Sigmoid colon (tissue), 7 donors: Measurements from ENCODE around the gene ZSCAN29. TPM values are rescaled to one million over a fixed set of nuclear protein-coding genes. Genes with fewer than 3 reads are reported as not detected.

Experiments used
- DNase-seq: peaks from one replicate; pipeline ENCODE4 v3.0.0-alpha.2; 2019
- H3K27ac ChIP-seq, 4 donors: fragments of 200-600 bp; sonication (generic); one replicate each; pipeline ENCODE4 v1.5.1; 2016 to 2019; ENCODE audit warnings: mild to moderate bottlenecking in 1 of 4
- H3K27me3 ChIP-seq, 3 donors: fragments of 200-600 bp; sonication (generic); one replicate each; pipeline ENCODE4 v1.5.1; 2019; ENCODE audit warnings: mild to moderate bottlenecking in 1 of 3
- H3K36me3 ChIP-seq, 4 donors: fragments of 200-600 bp; sonication (generic); one replicate each; pipeline ENCODE4 v1.5.1; 2016 to 2019
- H3K4me1 ChIP-seq, 4 donors: fragments of 200-600 bp; sonication (generic); one replicate each; pipeline ENCODE4 v1.5.1; 2017 to 2019
- H3K4me3 ChIP-seq, 4 donors: fragments of 200-600 bp; sonication (generic); one replicate each; pipeline ENCODE4 v1.5.1; 2017 to 2019; ENCODE audit warnings: mild to moderate bottlenecking in 2 of 4, moderate library complexity in 1 of 4
- H3K9me3 ChIP-seq, 4 donors: fragments of 200-600 bp in 3 of 4; sonication (generic) in 3 of 4; one replicate each; pipeline versions ENCODE4 v1.5.1 to v1.6.1; 2013 to 2019
- CTCF ChIP-seq, 4 experiments: fragments of 450-650 bp in 3 of 4; fragments of 200-600 bp in 1 of 4; IDR thresholded peaks; one replicate each; pipeline ENCODE4 v1.5.1; 2016 to 2019; ENCODE audit warnings: antibody characterized with exemption in 4 of 4, mild to moderate bottlenecking in 3 of 4, moderate library complexity in 2 of 4
- EP300 ChIP-seq, 4 donors: sonication (generic); formaldehyde crosslinking; IDR thresholded peaks; one replicate each; pipeline ENCODE4 v1.6.1; 2017; ENCODE audit warnings: antibody characterized with exemption in 4 of 4
- POLR2A ChIP-seq, 2 donors: fragments of 450-650 bp; IDR thresholded peaks; one replicate each; pipeline ENCODE4 v1.6.1; 2016; ENCODE audit warnings: antibody characterized with exemption in 2 of 2, mild to moderate bottlenecking in 2 of 2, moderate library complexity in 2 of 2
- POLR2AphosphoS5 ChIP-seq, 4 donors: sonication (generic); formaldehyde crosslinking; IDR thresholded peaks; one replicate each; pipeline ENCODE4 v1.6.1; 2017; ENCODE audit warnings: antibody characterized with exemption in 4 of 4
- WGBS, 2 donors: extraction: QIAGEN DNeasy Blood & Tissue Kit; methylation state at CpG; one replicate each; pipeline ENCODE4 v1.1.7; 2013; 5-methylcytosine and 5-hydroxymethylcytosine counted together
- intact Hi-C: fragments of 100-400 bp; cut with DNase I; formaldehyde crosslinking; loops from one replicate; pipeline ENCODE4 v1.15.1; 2023
- polyA plus RNA-seq, 3 donors: library from polyadenylated mRNA; stranded (reverse); fragments of 200-250 nt; gene quantifications; one replicate each; pipeline ENCODE4 v1.2.3, GENCODE V29; 2013
- total RNA-seq, 4 donors: library from RNA; depleted of rRNA; stranded (reverse); fragments of >200 nt; gene quantifications; one replicate each; pipeline ENCODE4 v1.1.0, GENCODE V29; 2016
- donor health status: healthy with polysubstance abuse.
- donor health status: Bipolar disorder and iron deficiency.
- donor health status: healthy.

Gene ZSCAN29
- total RNA-seq = 10 to 100 TPM; 14.6 to 19.7 (median 19.7) TPM
- polyA plus RNA-seq = 10 to 100 TPM in 1 of 3 donors, 1 to 10 TPM in 2; 6.0 to 11.1 (median 6.9) TPM

GRCh38 chr15:43370975-43371974 lies at the start of gene ZSCAN29, which contains the start of gene TUBGCP4:
Gene ZSCAN29 (minus strand): TSS chr15:43371043. CDS start chr15:43369913, 1,130 bp downstream.
Gene TUBGCP4 (plus strand): TSS chr15:43371101. CDS start chr15:43371355, 254 bp downstream.
- Histone ChIP-seq H3K4me1 (peaks cover 0 to 34% (median 27%) of the 10 kb centered on the region in 4 donors), H3K36me3 (peaks cover 2 to 12% (median 8%) of the 10 kb centered on the region in 4 donors), H3K27me3 (no peaks in the 10 kb centered on the region), H3K4me3 (peak within 1 kb of the TSS; percentile 77 to 93 (median 82)), H3K27ac (peak within 1 kb of the TSS; percentile 78 to 82 (median 80)), H3K9me3 (no peaks in the 10 kb centered on the region)
- no peak for TF ChIP-seq POLR2A (IDR thresholded peaks at IDR 0.05)
- no peak for TF ChIP-seq EP300 (IDR thresholded peaks at IDR 0.05)
- TF ChIP-seq POLR2AphosphoS5 (IDR thresholded peaks at IDR 0.05) = peak in 3 of 4 donors; percentile 12 to 63 (median 52)
- peak in 1 of 4 experiments; percentile 12 for TF ChIP-seq CTCF (IDR thresholded peaks at IDR 0.05)
- DNase-seq = peak; percentile 89
- WGBS, 2 donors = 1 to 2% methylated on average over 66 of the region's 66 CpGs
- intact Hi-C loops = no loop called here

- TF ChIP-seq EP300 (IDR thresholded peaks at IDR 0.05) = no peak
- no peak for TF ChIP-seq POLR2A (IDR thresholded peaks at IDR 0.05)
- no peak for TF ChIP-seq POLR2AphosphoS5 (IDR thresholded peaks at IDR 0.05)
- TF ChIP-seq CTCF (IDR thresholded peaks at IDR 0.05) = no peak
- Histone ChIP-seq H3K36me3 (peaks cover 18 to 93% (median 50%) of the 10 kb centered on the region in 4 donors), H3K9me3 (no peaks in the 10 kb centered on the region), H3K27ac (no peak overlapping the region), H3K4me3 (no peak overlapping the region), H3K4me1 (no peaks in the 10 kb centered on the region), H3K27me3 (no peaks in the 10 kb centered on the region)
- 96% methylated on average over 10 of the region's 10 CpGs for WGBS, 2 donors
- DNase-seq = no peak
- intact Hi-C loops = no loop called here
These were observed 49.6 kb upstream of the ZSCAN29 start for GRCh38 chr15:43420435-43420834.

GRCh38 chr15:43414196-43414595 lies 43.4 kb upstream of the ZSCAN29 start:
- H3K4me1 ChIP-seq = no peaks in the 10 kb centered on the region

GRCh38 chr15:43412096-43412495 lies 41.3 kb upstream of the ZSCAN29 start:
- no peak for DNase-seq
- peaks cover 20 to 100% (median 60%) of the 10 kb centered on the region in 4 donors for H3K36me3 ChIP-seq

More at GRCh38 chr15:43414196-43414595, 43.4 kb upstream of the ZSCAN29 start:
- no peaks in the 10 kb centered on the region for H3K27me3 ChIP-seq
- H3K36me3 ChIP-seq = peaks cover 20 to 97% (median 47%) of the 10 kb centered on the region in 4 donors
- no peak for TF ChIP-seq CTCF (IDR thresholded peaks at IDR 0.05)
- DNase-seq = no peak
- no peak overlapping the region for H3K4me3 ChIP-seq
- no peak overlapping the region for H3K27ac ChIP-seq
- H3K9me3 ChIP-seq = no peaks in the 10 kb centered on the region
- intact Hi-C loops = no loop called here

More at GRCh38 chr15:43412096-43412495, 41.3 kb upstream of the ZSCAN29 start:
- Histone ChIP-seq H3K4me1 (peaks cover 0 to 6% (median 2%) of the 10 kb centered on the region in 4 donors), H3K9me3 (no peaks in the 10 kb centered on the region), H3K27ac (no peak overlapping the region), H3K4me3 (no peak overlapping the region), H3K27me3 (no peaks in the 10 kb centered on the region)
- intact Hi-C loops = no loop called here
- WGBS, 2 donors = 91 to 98% methylated on average over 1 of the region's 1 CpG
- TF ChIP-seq POLR2A (IDR thresholded peaks at IDR 0.05) = no peak
- TF ChIP-seq CTCF (IDR thresholded peaks at IDR 0.05) = no peak
- TF ChIP-seq EP300 (IDR thresholded peaks at IDR 0.05) = no peak
- TF ChIP-seq POLR2AphosphoS5 (IDR thresholded peaks at IDR 0.05) = no peak
